SK-N-SH (cell line): Measurements from ENCODE around the gene CHEK2. TPM values are rescaled to one million over a fixed set of nuclear protein-coding genes. Genes with fewer than 3 reads are reported as not detected.

Experiments used
- CTCF ChIA-PET: fragments of 300-600, 350-600 bp; formaldehyde crosslinking; extraction: SDS; loops from one replicate; lab custom pipeline; 2021; lab: Yijun Ruan, JAX
- POLR2A ChIA-PET: fragments of 350-600 bp; sonication (Branson Sonifier 250); formaldehyde crosslinking; extraction: SDS; loops from one replicate; lab custom pipeline; 2020; ENCODE audit warnings: antibody characterized with exemption, inconsistent platforms; lab: Yijun Ruan, JAX
- DNase-seq: peaks from one replicate; pipeline ENCODE4 v3.0.0; 2012
- H2AFZ ChIP-seq: fragments of 200-600 bp; sonication (generic); 2 replicates; pipeline ENCODE4 v1.8.1; 2016; ENCODE audit warnings: antibody characterized with exemption, mild to moderate bottlenecking, low read depth
- H3F3A ChIP-seq: fragments of 200-600 bp; sonication (generic); replicated peaks from 2 replicates; pipeline ENCODE3; 2016; ENCODE audit warnings: antibody characterized with exemption, mild to moderate bottlenecking; ENCODE audit not compliant: insufficient read depth
- H3K27ac ChIP-seq, 2 experiments: fragments of 200-500 bp in 1 of 2; fragments of 200-600 bp in 1 of 2; sonication (Bioruptor generic) in 1 of 2; sonication (generic), shearing (Covaris generic) in 1 of 2; 2 replicates each; pipeline versions ENCODE4 v1.5.1 to v1.6.1; 2014 to 2016; ENCODE audit warnings: low read depth in 2 of 2, inconsistent platforms in 1 of 2, low read length in 1 of 2, mild to moderate bottlenecking in 1 of 2, mixed read lengths in 1 of 2
- H3K27me3 ChIP-seq: fragments of 200-600 bp; sonication (generic), shearing (Covaris generic); 2 replicates; pipeline ENCODE4 v1.6.1; 2016; ENCODE audit warnings: mixed run types; ENCODE audit not compliant: insufficient read depth
- H3K36me3 ChIP-seq, 2 experiments: fragments of 200-500 bp in 1 of 2; fragments of 200-600 bp in 1 of 2; sonication (Bioruptor generic) in 1 of 2; sonication (generic) in 1 of 2; replicated peaks in 1 of 2; 2 replicates each; pipeline versions ENCODE3 to v1.5.1; 2014 to 2016; ENCODE audit warnings: low read length in 1 of 2, mild to moderate bottlenecking in 1 of 2; ENCODE audit not compliant: insufficient read depth in 2 of 2, control insufficient read depth in 1 of 2
- H3K4me1 ChIP-seq, 2 experiments: fragments of 200-500 bp in 1 of 2; fragments of 200-600 bp in 1 of 2; sonication (Bioruptor generic) in 1 of 2; sonication (generic), shearing (Covaris generic) in 1 of 2; 2 replicates each; pipeline versions ENCODE4 v1.5.1 to v1.6.1; 2014 to 2016; ENCODE audit warnings: low read depth in 1 of 2, low read length in 1 of 2, mixed run types in 1 of 2; ENCODE audit not compliant: insufficient read depth in 2 of 2, control insufficient read depth in 1 of 2
- H3K4me2 ChIP-seq: fragments of 200-600 bp; sonication (generic), shearing (Covaris generic); 2 replicates; pipeline ENCODE4 v1.6.1; 2017; ENCODE audit warnings: mixed run types
- H3K4me3 ChIP-seq, 2 experiments: fragments of 200-500 bp in 1 of 2; fragments of 200-600 bp in 1 of 2; sonication (Bioruptor generic) in 1 of 2; sonication (generic), shearing (Covaris generic) in 1 of 2; 2 replicates each; pipeline versions ENCODE4 v1.5.1 to v1.8.1; 2014 to 2016; ENCODE audit warnings: low read depth in 2 of 2, inconsistent platforms in 1 of 2, low read length in 1 of 2, mild to moderate bottlenecking in 1 of 2, mixed read lengths in 1 of 2, moderate library complexity in 1 of 2
- H3K79me2 ChIP-seq: fragments of 200-600 bp; sonication (generic); 2 replicates; pipeline ENCODE4 v1.8.1; 2017; ENCODE audit warnings: mild to moderate bottlenecking; ENCODE audit not compliant: insufficient read depth
- H3K9ac ChIP-seq: fragments of 200-600 bp; sonication (generic); 2 replicates; pipeline ENCODE4 v1.6.1; 2017; ENCODE audit warnings: mixed run types
- H3K9me2 ChIP-seq: fragments of 200-600 bp; sonication (generic); 2 replicates; pipeline ENCODE4 v1.6.1; 2017; ENCODE audit warnings: mixed run types
- H3K9me3 ChIP-seq: fragments of 200-600 bp; sonication (generic); 2 replicates; pipeline ENCODE4 v1.6.1; 2017; ENCODE audit warnings: mixed run types, mild to moderate bottlenecking, moderate library complexity
- H4K20me1 ChIP-seq: fragments of 200-600 bp; sonication (generic); 2 replicates; pipeline ENCODE4 v1.6.1; 2017; ENCODE audit warnings: mild to moderate bottlenecking, mixed run types; ENCODE audit not compliant: insufficient read depth
- CHD2 ChIP-seq: fragments of 150-350 bp; IDR thresholded peaks from 2 replicates; pipeline ENCODE4 v1.6.1; 2018; ENCODE audit warnings: low read length; ENCODE audit not compliant: partially characterized antibody
- ELF1 ChIP-seq: IDR thresholded peaks from 2 replicates; pipeline ENCODE4 v1.4.0; 2012
- FOSL2 ChIP-seq: IDR thresholded peaks from 2 replicates; pipeline ENCODE4 v1.4.0; 2012; ENCODE audit warnings: low read depth, mild to moderate bottlenecking, moderate library complexity, borderline replicate concordance
- FOXJ3 ChIP-seq: sonication (generic); formaldehyde crosslinking; IDR thresholded peaks from 2 replicates; pipeline ENCODE4 v1.5.1; 2020; ENCODE audit warnings: mild to moderate bottlenecking, missing genetic modification reagents
- GABPA ChIP-seq: IDR thresholded peaks from 2 replicates; pipeline ENCODE4 v1.4.0; 2012; ENCODE audit warnings: low read depth, mild to moderate bottlenecking
- IRF3 ChIP-seq: fragments of 150-350 bp; IDR thresholded peaks from 2 replicates; pipeline ENCODE4 v1.6.1; 2016; ENCODE audit warnings: mild to moderate bottlenecking, low read depth, low read length
- MAX ChIP-seq: IDR thresholded peaks from 2 replicates; pipeline ENCODE4 v1.4.0; 2012; ENCODE audit warnings: low read depth
- MXI1 ChIP-seq: IDR thresholded peaks from 2 replicates; pipeline ENCODE4 v1.6.1; 2012; ENCODE audit warnings: mild to moderate bottlenecking, low read depth, low read length, improper control_type of control experiment
- NFIC ChIP-seq: IDR thresholded peaks from 2 replicates; pipeline ENCODE4 v1.4.0; 2012; ENCODE audit warnings: borderline replicate concordance
- POLR2AphosphoS5 ChIP-seq: IDR thresholded peaks from 2 replicates; pipeline ENCODE4 v1.6.1; 2012; ENCODE audit warnings: low read depth, low read length
- SIN3A ChIP-seq: IDR thresholded peaks from 2 replicates; pipeline ENCODE4 v1.6.1; 2012; ENCODE audit warnings: low read depth, mild to moderate bottlenecking, low read length, moderate library complexity, borderline replicate concordance
- SMC3 ChIP-seq: IDR thresholded peaks from 2 replicates; pipeline ENCODE4 v1.6.1; 2012; ENCODE audit warnings: low read depth, low read length, improper control_type of control experiment
- TCF12 ChIP-seq: IDR thresholded peaks from 2 replicates; pipeline ENCODE4 v1.4.0; 2012
- USF1 ChIP-seq: IDR thresholded peaks from 2 replicates; pipeline ENCODE4 v1.4.0; 2012; ENCODE audit warnings: low read depth, borderline replicate concordance
- YY1 ChIP-seq: IDR thresholded peaks from 2 replicates; pipeline ENCODE4 v1.4.0; 2012; ENCODE audit warnings: low read depth, mild to moderate bottlenecking
- WGBS: methylation state at CpG from one replicate; pipeline ENCODE4 v1.1.6; 2017; ENCODE audit warnings: low lambda C conversion rate; 5-methylcytosine and 5-hydroxymethylcytosine counted together
- polyA plus RNA-seq, 3 experiments: library from polyadenylated mRNA; depleted of rRNA; stranded (reverse); fragments of >200 nt; gene quantifications; 2 replicates each; pipeline ENCODE4 v1.2.3, GENCODE V29; 2012
- TF ChIP-seq, protein P1 (sequence below): fragments of 150-350 bp; IDR thresholded peaks from 2 replicates; pipeline ENCODE4 v1.6.1; 2017; ENCODE audit warnings: antibody characterized with exemption, low read length, low read depth, borderline replicate concordance
- TF ChIP-seq, protein P2 (sequence below): IDR thresholded peaks from 2 replicates; pipeline ENCODE4 v1.4.0; 2012; ENCODE audit warnings: low read depth, borderline replicate concordance

Gene CHEK2
- polyA plus RNA-seq, 1 of the 3 experiments (the other 2 are of a cell fraction), result 12.0 TPM

DNA sequence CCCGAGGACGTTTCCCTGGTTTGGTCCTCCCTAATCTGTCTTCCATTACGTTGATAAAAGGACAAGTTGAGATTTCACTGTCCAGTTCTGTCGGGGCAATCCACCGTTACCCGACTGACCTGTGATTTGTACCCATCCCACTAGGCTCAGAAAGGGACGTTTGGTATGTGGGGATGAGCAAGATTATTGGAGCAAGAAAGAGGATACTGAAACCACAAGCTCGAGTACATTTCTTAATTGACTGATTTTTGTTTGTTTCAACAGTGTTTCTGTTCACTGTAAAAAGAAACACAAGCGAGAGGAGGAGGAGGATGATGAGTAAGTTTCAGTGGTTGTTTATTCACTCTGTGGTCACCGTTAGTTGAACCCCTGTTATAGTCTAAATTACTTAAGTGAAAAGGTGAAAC, 31.8 kb upstream of the CHEK2 start:
- Histone ChIP-seq H3K27me3 (no peaks in the 10 kb centered on the region), H3K4me1 (no peaks in the 10 kb centered on the region), H4K20me1 (no peaks in the 10 kb centered on the region), H3K9me2 (no peaks in the 10 kb centered on the region), H3K9ac (peak overlapping the region; percentile 94), H3K36me3 (peaks cover 0 to 35% of the 10 kb centered on the region in 2 experiments), H3K9me3 (no peaks in the 10 kb centered on the region), H3K4me2 (peak overlapping the region; percentile 95), H3F3A (peaks cover 7% of the 10 kb centered on the region), H3K27ac (peak overlapping the region; percentile 71 to 88), H3K79me2 (peaks cover 55% of the 10 kb centered on the region), H2AFZ (peak overlapping the region; percentile 86), H3K4me3 (peak overlapping the region; percentile 60 to 88)
- WGBS, result 8% methylated on average over 10 of the region's 10 CpGs
- TF ChIP-seq ELF1 (no peak), TCF12 (no peak), FOSL2 (0 out of 2 replicates have a peak, but pooled peaks have one; percentile 1)
- DNase-seq, result no peak
- POLR2A ChIA-PET, result interaction anchor here (1.0 kb wide), 2 partner anchors 12 to 94 kb away, joined by 4 read pairs; partner anchors contain the start of gene TTC28
- CTCF ChIA-PET, result interaction anchor here (1.1 to 3.2 kb wide), 10 partner anchors 8 to 174 kb away, joined by 3 to 17 read pairs (median 6); partner anchors contain the start of gene XBP1

DNA sequence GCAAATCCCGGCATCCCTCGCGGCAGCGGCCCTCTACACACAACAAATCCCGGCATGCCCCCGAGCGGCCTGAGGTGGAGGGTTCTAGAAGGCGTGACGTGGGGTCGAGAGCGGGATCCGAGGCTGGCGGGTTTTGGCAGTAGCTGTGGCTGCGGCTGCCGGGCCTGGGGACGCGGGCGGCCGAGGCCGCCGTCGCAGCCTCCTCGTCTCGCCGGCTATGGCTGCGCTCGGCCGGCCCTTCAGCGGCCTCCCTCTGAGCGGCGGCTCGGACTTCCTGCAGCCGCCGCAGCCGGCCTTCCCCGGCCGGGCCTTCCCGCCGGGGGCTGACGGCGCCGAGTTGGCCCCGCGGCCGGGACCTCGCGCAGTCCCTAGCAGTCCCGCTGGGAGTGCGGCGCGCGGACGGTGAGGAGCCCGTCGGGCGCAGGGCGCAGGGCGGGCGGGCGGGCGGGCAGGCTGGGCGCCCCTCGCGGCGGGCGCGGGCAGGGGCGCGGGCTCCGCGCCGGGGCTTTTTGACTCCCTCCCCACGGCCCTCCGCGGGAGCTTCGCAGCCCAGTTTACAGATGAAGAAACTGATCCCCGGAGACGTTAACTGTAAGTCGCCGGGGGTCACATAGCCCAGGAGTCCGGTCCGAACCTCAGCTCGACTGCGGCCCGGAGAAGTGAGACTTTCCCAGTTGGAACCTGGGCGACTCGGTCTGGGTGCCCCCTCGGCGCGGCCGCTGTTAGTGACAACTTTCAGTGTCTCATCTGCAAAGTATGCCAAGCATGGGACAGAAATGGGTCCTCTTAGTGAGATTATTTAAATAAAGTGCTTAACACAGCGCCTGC, 31.2 kb upstream of the CHEK2 start, which contains the start of gene CCDC117:
CCDC117 (plus strand) TSS at position 63 of the 828 bp plus-strand sequence; CDS start at position 218, 155 bp downstream.
- Histone ChIP-seq H4K20me1 (no peaks in the 10 kb centered on the region), H3K27me3 (no peaks in the 10 kb centered on the region), H3K4me1 (no peaks in the 10 kb centered on the region), H3K36me3 (peaks cover 0 to 30% of the 10 kb centered on the region in 2 experiments), H3K79me2 (peaks cover 48% of the 10 kb centered on the region), H3K27ac (peak within 1 kb of the TSS; percentile 71 to 88), H3F3A (peaks cover 7% of the 10 kb centered on the region), H3K9me3 (no peaks in the 10 kb centered on the region), H3K9ac (peak within 1 kb of the TSS; percentile 94), H2AFZ (peak within 1 kb of the TSS; percentile 86), H3K4me2 (peak within 1 kb of the TSS; percentile 95), H3K4me3 (peak within 1 kb of the TSS; percentile 60 to 88), H3K9me2 (no peaks in the 10 kb centered on the region)
- POLR2A ChIA-PET, result interaction anchor here (0.6 to 1.2 kb wide), 7 partner anchors 11 to 1463 kb away, joined by 3 to 9 read pairs (median 4); partner anchors contain the start of genes TTC28 and XBP1
- peak; percentile 95 for DNase-seq
- under 1% methylated on average over 22 of the region's 92 CpGs for WGBS
- CTCF ChIA-PET, result interaction anchor here (0.9 to 3.2 kb wide), 11 partner anchors 8 to 173 kb away, joined by 3 to 17 read pairs (median 6); partner anchors contain the start of gene XBP1
- TF ChIP-seq, protein P1, sequence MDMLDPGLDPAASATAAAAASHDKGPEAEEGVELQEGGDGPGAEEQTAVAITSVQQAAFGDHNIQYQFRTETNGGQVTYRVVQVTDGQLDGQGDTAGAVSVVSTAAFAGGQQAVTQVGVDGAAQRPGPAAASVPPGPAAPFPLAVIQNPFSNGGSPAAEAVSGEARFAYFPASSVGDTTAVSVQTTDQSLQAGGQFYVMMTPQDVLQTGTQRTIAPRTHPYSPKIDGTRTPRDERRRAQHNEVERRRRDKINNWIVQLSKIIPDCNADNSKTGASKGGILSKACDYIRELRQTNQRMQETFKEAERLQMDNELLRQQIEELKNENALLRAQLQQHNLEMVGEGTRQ, result no peak
- TF ChIP-seq YY1, result no peak
- peak; percentile 98 for TF ChIP-seq ELF1
- TF ChIP-seq GABPA, result peak; percentile 24; the same call in 1 of the 2 replicates
- TF ChIP-seq NFIC, result no peak
- peak; percentile 77; the same call in 1 of the 2 replicates for TF ChIP-seq FOXJ3 (CRISPR knock-in tag)
- no peak for TF ChIP-seq USF1
- TF ChIP-seq, protein P2, sequence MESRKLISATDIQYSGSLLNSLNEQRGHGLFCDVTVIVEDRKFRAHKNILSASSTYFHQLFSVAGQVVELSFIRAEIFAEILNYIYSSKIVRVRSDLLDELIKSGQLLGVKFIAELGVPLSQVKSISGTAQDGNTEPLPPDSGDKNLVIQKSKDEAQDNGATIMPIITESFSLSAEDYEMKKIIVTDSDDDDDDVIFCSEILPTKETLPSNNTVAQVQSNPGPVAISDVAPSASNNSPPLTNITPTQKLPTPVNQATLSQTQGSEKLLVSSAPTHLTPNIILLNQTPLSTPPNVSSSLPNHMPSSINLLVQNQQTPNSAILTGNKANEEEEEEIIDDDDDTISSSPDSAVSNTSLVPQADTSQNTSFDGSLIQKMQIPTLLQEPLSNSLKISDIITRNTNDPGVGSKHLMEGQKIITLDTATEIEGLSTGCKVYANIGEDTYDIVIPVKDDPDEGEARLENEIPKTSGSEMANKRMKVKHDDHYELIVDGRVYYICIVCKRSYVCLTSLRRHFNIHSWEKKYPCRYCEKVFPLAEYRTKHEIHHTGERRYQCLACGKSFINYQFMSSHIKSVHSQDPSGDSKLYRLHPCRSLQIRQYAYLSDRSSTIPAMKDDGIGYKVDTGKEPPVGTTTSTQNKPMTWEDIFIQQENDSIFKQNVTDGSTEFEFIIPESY, result peak; percentile 68; the same call in 1 of the 2 replicates
- peak; percentile 71 for TF ChIP-seq POLR2AphosphoS5
- TF ChIP-seq SIN3A, result 0 out of 2 replicates have a peak, but pooled peaks have one; percentile 71
- no peak for TF ChIP-seq IRF3
- no peak for TF ChIP-seq SMC3
- no peak; the same call in 1 of the 2 replicates for TF ChIP-seq TCF12
- peak; percentile 96 for TF ChIP-seq MAX
- no peak for TF ChIP-seq CHD2
- 0 out of 2 replicates have a peak, but pooled peaks have one; percentile 3 for TF ChIP-seq FOSL2
- peak; percentile 83 for TF ChIP-seq MXI1
